Choroid plexus epithelial cell (primary cell): ENCODE results near the gene GRAMD1A.
"Not testable (repeated sequence)": the region's sequence is repeated elsewhere in the genome, so short reads cannot be mapped to it uniquely, and the experiment has no call there.

Experiments used
- DNase-seq: peaks from one replicate; pipeline ENCODE4 v3.0.0-alpha.2; 2010; ENCODE audit warnings: low read depth
- H3K4me3 ChIP-seq: 2 replicates; pipeline ENCODE4 v1.5.1; 2011; ENCODE audit warnings: low read depth, mild to moderate bottlenecking, control low read depth, low read length, moderate library complexity
- TF ChIP-seq, protein P1 (sequence below): conservative IDR thresholded peaks from 2 replicates; pipeline ENCODE4 v1.5.1; 2011; ENCODE audit warnings: low read depth, mild to moderate bottlenecking, control low read depth, inconsistent platforms, low read length, moderate library complexity

The GRAMD1A gene

GRCh38 chr19:34969721-34970120 is 30.4 kb upstream of the GRAMD1A start:
- TF ChIP-seq, protein P1, sequence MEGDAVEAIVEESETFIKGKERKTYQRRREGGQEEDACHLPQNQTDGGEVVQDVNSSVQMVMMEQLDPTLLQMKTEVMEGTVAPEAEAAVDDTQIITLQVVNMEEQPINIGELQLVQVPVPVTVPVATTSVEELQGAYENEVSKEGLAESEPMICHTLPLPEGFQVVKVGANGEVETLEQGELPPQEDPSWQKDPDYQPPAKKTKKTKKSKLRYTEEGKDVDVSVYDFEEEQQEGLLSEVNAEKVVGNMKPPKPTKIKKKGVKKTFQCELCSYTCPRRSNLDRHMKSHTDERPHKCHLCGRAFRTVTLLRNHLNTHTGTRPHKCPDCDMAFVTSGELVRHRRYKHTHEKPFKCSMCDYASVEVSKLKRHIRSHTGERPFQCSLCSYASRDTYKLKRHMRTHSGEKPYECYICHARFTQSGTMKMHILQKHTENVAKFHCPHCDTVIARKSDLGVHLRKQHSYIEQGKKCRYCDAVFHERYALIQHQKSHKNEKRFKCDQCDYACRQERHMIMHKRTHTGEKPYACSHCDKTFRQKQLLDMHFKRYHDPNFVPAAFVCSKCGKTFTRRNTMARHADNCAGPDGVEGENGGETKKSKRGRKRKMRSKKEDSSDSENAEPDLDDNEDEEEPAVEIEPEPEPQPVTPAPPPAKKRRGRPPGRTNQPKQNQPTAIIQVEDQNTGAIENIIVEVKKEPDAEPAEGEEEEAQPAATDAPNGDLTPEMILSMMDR, result no peak
- H3K4me3 ChIP-seq, result no peak overlapping the region
- DNase-seq, result no peak

GRCh38 chr19:34970185-34970780 is 29.8 kb upstream of the GRAMD1A start:
- not testable (repeated sequence) for H3K4me3 ChIP-seq, DNase-seq

- H3K4me3 ChIP-seq, result no peak overlapping the region
- DNase-seq, result no peak
- TF ChIP-seq, protein P1, result no peak
Observed at GRCh38 chr19:34972163-34972705, 27.9 kb upstream of the GRAMD1A start.

DNA sequence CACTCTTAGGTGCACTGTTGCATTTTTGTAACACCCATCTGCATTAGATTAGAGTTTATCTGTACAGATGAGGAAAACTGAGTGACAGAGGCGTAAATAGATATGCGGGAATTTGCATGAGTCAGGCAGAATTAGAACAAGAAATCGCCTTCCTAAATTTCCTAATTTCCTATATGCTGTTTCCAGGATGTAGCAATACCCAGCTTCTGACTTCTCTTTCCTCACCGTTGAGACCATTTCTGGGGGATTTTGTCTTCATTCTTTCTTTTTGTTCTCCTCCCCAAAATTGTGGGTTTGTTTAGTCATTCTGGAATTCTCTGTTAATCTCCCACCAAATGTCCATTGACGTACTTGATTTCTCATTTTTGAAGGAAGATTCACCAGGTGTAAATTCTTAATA is 25.5 kb upstream of the GRAMD1A start:
- TF ChIP-seq, protein P1, result no peak

DNA sequence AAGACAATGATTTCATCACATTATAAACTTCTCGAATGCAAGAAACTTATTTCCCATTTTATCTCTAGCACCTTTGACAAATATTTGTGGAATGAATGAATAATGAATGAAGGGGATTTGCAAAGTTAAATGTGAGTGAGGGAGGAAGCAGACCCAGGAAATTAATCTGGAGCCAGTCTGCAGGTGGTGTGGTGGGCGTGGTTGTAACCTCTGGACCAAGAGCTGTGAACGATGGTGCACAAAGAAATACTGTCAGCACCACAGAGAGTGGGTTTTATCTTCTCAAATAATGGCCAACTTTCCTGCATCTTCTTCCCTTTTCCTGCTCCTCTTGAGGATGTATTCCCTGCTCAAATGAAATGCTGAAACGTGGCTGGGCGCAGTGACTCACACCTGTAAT is 25.1 kb upstream of the GRAMD1A start:
- DNase-seq, result no peak
- no peak overlapping the region for H3K4me3 ChIP-seq
- TF ChIP-seq, protein P1, result no peak

More for the DNA sequence above, 25.5 kb upstream of the GRAMD1A start:
- peak; percentile 40 for DNase-seq
- H3K4me3 ChIP-seq, result no peak overlapping the region

- TF ChIP-seq, protein P1, result no peak
- no peak for DNase-seq
Observed at GRCh38 chr19:34976611-34977010, 23.5 kb upstream of the GRAMD1A start.

DNA sequence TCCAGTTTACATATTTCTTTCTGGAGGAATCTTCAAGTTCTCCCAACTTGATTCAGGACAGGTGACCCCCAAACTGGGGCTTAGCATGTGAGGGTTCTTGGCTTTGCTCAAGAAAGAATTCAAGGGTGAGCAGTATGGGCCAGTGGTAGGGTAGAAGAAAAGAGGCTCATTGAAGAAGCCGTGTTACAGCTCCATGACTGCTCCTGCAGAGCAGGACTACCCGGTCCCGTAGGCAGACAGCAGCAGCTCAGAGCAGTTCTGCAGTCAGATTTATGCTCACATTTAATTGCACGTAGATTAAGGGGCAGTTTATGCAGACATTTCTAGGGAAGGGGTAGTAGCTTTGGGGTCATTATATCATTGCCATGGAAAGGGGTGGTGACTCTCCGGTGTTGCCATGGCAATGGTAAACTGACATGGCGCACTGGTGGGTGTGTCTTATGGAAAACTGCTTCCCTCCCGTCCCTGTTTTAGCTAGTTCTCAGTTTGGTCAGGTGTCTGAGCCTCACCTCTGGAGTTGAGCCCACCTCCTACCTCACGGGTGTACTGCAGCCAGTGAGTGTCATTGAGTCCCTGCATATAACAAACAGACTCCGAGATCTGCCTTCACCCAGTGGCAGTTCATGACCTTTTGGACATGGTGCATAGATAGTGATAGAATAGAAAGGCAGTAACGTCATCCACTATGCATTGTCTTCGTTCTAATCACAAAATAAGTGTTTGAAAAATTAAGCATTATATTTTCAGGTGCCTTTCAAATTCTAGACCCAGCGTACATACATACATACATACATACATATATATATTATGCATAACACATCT is 20.1 kb upstream of the GRAMD1A start:
- no peak for DNase-seq
- no peak overlapping the region for H3K4me3 ChIP-seq
- TF ChIP-seq, protein P1, result no peak

More at GRCh38 chr19:34976611-34977010, 23.5 kb upstream of the GRAMD1A start:
- no peak overlapping the region for H3K4me3 ChIP-seq
